Adrenal gland (tissue), 12 donors: ENCODE measurements around the gene EIF2AK3. TPM values are rescaled to one million over a fixed set of nuclear protein-coding genes. Genes with fewer than 3 reads are reported as not detected.

Source experiments
- DNase-seq, 7 donors: peaks; one replicate each; pipeline ENCODE4 v3.0.0-alpha.2; 2019 to 2020
- H3K27ac ChIP-seq, 5 donors: fragments of 200-600 bp; sonication (generic) in 4 of 5; 1 replicate in 3 of 5; 2 replicates in 2 of 5; pipeline versions ENCODE4 v1.5.1 to v1.8.0; 2016 to 2020; ENCODE audit warnings: mild to moderate bottlenecking in 1 of 5
- H3K27me3 ChIP-seq: fragments of 200-600 bp; 2 replicates; pipeline ENCODE4 v1.8.0; 2021
- H3K36me3 ChIP-seq, 2 donors: fragments of 200-600 bp; replicated peaks in 1 of 2; 1 replicate in 1 of 2; 2 replicates in 1 of 2; pipeline versions ENCODE4 v1.5.1 to v1.8.0; 2018 to 2022
- H3K4me1 ChIP-seq, 2 donors: fragments of 200-600 bp; replicated peaks in 1 of 2; 1 replicate in 1 of 2; 2 replicates in 1 of 2; pipeline versions ENCODE4 v1.5.1 to v1.8.0; 2018 to 2021
- H3K4me3 ChIP-seq, 4 donors: fragments of 200-600 bp; sonication (generic) in 3 of 4; one replicate each; pipeline ENCODE4 v1.5.1; 2016 to 2018
- H3K9me3 ChIP-seq, 3 donors: fragments of 200-600 bp; sonication (generic) in 1 of 3; replicated peaks in 1 of 3; 1 replicate in 2 of 3; 2 replicates in 1 of 3; pipeline versions ENCODE4 v1.5.1 to v1.8.0; 2016 to 2021
- POLR2A ChIP-seq, 2 donors: fragments of 450-650 bp; IDR thresholded peaks; one replicate each; pipeline ENCODE4 v1.6.1; 2017; ENCODE audit warnings: antibody characterized with exemption in 2 of 2, mild to moderate bottlenecking in 2 of 2, moderate library complexity in 1 of 2
- WGBS, 4 donors: extraction: QIAGEN DNeasy Blood & Tissue Kit in 2 of 4; methylation state at CpG; one replicate each; pipeline versions ENCODE4 v1.1.5 to v1.1.7; 2013 to 2017; 5-methylcytosine and 5-hydroxymethylcytosine counted together
- intact Hi-C, 2 donors: fragments of 100-400 bp; cut with DNase I; formaldehyde crosslinking; loops; one replicate each; pipeline versions ENCODE4 v1.14.1 to v1.15.0; 2022 to 2023
- polyA plus RNA-seq, 3 donors: library from polyadenylated mRNA; stranded (reverse); fragments of 200-250 nt in 2 of 3; fragments of 350-450 nt in 1 of 3; fragmentation: Illumina TruSeq in 1 of 3; extraction: RNeasy Lipid Tissue Mini Kit (QIAGEN cat#74804) in 1 of 3; gene quantifications; one replicate each; pipeline ENCODE4 v1.2.3, GENCODE V29; 2013 to 2014
- total RNA-seq, 9 donors: library from RNA; depleted of rRNA in 4 of 9; stranded (reverse); fragments of >200 nt in 4 of 9; fragments of 120-200 nt in 1 of 9; fragmentation: NEBNext Ultra II Directional in 1 of 9; extraction: Animal tissue kit (Norgen Biotek cat#: 25700) in 1 of 9; gene quantifications; one replicate each; pipeline versions ENCODE4 v1.1.0 to v1.2.4, GENCODE V29; 2013 to 2023
- TF ChIP-seq, protein P1 (sequence below), 6 experiments: fragments of 450-650 bp in 4 of 6; fragments of 200-600 bp in 2 of 6; sonication (generic) in 1 of 6; IDR thresholded peaks; 1 replicate in 5 of 6; 2 replicates in 1 of 6; pipeline versions ENCODE4 v1.5.1 to v1.8.0; 2016 to 2021; ENCODE audit warnings: antibody characterized with exemption in 6 of 6, mild to moderate bottlenecking in 2 of 6, moderate library complexity in 1 of 6
- donor health status: healthy with polysubstance abuse.
- donor health status: Bipolar disorder and iron deficiency.
- donor health status: DM: yes; HTN: yes; CAD: no.
- donor health status: DM: no; HTN: no; CAD: no.
- donor health status: DM: no; HTN: no; CAD: no.
- donor health status: DM: yes; HTN: yes; CAD: no.

Gene EIF2AK3
- total and polyA plus RNA-seq, 12 donors = 3.6 to 89.6 (median 21.3) TPM

DNA sequence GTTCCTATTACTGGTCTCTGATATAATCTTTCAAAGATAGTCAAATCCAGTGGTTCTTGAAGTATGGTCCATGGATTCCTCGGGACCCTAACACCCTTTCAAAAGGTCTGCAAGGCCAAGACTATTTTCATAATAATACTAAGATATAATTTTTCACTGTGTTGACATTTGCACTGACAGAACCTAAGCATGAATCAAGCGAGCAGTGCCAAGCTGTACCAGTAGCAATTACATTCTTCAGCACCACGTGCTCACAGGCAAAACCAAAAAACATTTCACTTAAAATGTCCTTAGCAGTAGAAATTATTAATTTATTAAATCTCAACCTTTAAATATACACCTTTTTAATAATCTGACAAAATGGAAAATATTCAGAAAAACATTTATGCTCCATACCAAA is 59.1 kb downstream of the EIF2AK3 start:
- TF ChIP-seq, protein P1, sequence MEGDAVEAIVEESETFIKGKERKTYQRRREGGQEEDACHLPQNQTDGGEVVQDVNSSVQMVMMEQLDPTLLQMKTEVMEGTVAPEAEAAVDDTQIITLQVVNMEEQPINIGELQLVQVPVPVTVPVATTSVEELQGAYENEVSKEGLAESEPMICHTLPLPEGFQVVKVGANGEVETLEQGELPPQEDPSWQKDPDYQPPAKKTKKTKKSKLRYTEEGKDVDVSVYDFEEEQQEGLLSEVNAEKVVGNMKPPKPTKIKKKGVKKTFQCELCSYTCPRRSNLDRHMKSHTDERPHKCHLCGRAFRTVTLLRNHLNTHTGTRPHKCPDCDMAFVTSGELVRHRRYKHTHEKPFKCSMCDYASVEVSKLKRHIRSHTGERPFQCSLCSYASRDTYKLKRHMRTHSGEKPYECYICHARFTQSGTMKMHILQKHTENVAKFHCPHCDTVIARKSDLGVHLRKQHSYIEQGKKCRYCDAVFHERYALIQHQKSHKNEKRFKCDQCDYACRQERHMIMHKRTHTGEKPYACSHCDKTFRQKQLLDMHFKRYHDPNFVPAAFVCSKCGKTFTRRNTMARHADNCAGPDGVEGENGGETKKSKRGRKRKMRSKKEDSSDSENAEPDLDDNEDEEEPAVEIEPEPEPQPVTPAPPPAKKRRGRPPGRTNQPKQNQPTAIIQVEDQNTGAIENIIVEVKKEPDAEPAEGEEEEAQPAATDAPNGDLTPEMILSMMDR (IDR thresholded peaks at IDR 0.05) = no peak
- TF ChIP-seq POLR2A (IDR thresholded peaks at IDR 0.05) = no peak
- Histone ChIP-seq H3K27ac (no peak overlapping the region), H3K36me3 (peaks cover 0 to 9% of the 10 kb centered on the region in 2 donors)

DNA sequence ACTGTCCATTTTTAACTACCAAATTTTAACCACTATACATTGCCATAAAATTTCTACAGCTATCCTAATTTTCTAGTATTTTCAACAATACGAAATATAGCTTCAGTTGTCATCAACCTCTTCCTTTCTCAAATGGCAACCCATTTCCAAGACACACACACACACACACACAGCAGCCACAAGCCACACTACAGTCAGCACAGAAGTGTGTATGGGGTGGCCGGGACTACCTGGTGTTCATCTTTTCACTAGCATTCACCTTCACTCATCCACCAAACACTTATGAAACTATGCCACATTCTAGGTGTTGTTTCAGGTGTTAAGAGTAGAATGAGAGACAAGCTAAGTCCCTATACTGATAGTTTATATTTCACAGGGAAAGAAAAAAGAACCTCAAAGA is 62.9 kb downstream of the EIF2AK3 start:
- 90 to 97% (median 92%) methylated on average over 2 of the region's 2 CpGs for WGBS, 4 donors
- intact Hi-C loops = no loop called here

More for the DNA sequence above, 59.1 kb downstream of the EIF2AK3 start:
- intact Hi-C loops = no loop called here
- Histone ChIP-seq H3K4me3 (no peak overlapping the region), H3K27me3 (no peaks in the 10 kb centered on the region), H3K4me1 (no peaks in the 10 kb centered on the region), H3K9me3 (no peaks in the 10 kb centered on the region)
- DNase-seq = no peak
- WGBS, 4 donors = 84 to 91% (median 88%) methylated on average over 3 of the region's 3 CpGs

DNA sequence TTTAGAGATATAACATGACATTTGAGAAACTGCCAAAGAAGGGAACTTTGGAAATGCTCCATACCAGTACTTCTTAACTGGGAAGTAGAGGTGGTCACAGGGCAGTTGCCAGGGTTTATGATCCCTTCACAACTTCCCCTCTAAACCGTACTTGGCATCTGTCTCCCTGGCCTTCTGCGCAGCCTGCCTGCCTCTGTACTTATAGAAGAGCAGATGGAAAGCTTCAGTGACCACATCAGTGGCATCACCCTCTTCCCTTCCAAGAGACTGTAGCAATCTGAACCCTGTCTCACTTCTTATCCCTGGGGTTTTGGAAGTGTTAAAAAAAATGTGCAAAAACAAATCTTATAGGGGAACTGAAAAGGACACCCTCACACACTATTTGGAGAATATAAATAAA is 64.1 kb downstream of the EIF2AK3 start:
- DNase-seq = no peak
- no peaks in the 10 kb centered on the region for H3K9me3 ChIP-seq
- no peaks in the 10 kb centered on the region for H3K4me1 ChIP-seq
- no peaks in the 10 kb centered on the region for H3K27me3 ChIP-seq
- H3K4me3 ChIP-seq = no peak overlapping the region
- H3K36me3 ChIP-seq = peaks cover 0 to 24% of the 10 kb centered on the region in 2 donors
- H3K27ac ChIP-seq = no peak overlapping the region
- 67 to 78% (median 69%) methylated on average over 2 of the region's 2 CpGs for WGBS, 4 donors
- intact Hi-C loops = no loop called here
- TF ChIP-seq, protein P1 (IDR thresholded peaks at IDR 0.05) = no peak
- TF ChIP-seq POLR2A (IDR thresholded peaks at IDR 0.05) = no peak

More for the DNA sequence above, 62.9 kb downstream of the EIF2AK3 start:
- Histone ChIP-seq H3K9me3 (no peaks in the 10 kb centered on the region), H3K27me3 (no peaks in the 10 kb centered on the region), H3K36me3 (peaks cover 0 to 24% of the 10 kb centered on the region in 2 donors), H3K4me1 (no peaks in the 10 kb centered on the region), H3K4me3 (no peak overlapping the region), H3K27ac (no peak overlapping the region)
- no peak for DNase-seq
- no peak for TF ChIP-seq POLR2A (IDR thresholded peaks at IDR 0.05)
- TF ChIP-seq, protein P1 (IDR thresholded peaks at IDR 0.05) = no peak

DNA sequence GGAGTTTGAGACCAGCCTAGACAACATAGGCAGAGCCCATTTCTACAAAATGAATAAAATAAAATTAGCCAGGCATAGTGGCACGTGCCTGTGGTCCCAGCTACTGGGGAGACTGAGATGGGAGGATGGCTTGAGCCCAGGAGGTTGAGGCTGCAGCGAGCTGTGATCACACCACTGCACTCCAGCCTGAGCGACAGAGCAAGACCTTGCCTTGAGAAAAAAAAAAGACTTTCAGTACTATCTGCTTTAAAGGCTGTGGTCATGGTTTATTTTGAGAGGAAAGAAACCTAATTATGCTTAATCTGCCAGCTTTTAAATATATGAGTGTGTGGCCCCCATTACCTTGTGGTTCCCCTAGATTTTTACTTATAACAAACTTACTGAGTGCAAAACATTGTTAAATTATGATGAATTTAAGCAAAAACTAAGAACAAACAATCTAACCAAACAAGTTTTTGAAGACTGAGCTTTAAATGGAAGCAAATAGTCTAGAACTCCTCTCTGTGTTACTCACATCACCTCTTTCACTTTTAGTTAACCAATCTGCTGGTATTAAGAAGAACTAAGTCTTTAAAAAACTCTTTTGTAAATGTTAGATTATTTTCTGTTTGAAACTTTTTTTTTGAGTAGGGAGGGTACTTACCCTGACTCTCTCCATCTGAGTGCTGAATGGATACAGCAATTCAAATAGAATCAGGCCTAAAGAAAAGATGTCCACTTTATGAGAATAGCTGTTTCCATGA is 65.4 kb downstream of the EIF2AK3 start:
- Histone ChIP-seq H3K9me3 (no peaks in the 10 kb centered on the region), H3K4me3 (no peak overlapping the region), H3K36me3 (peaks cover 0 to 32% of the 10 kb centered on the region in 2 donors), H3K4me1 (no peaks in the 10 kb centered on the region), H3K27ac (no peak overlapping the region), H3K27me3 (no peaks in the 10 kb centered on the region)
- intact Hi-C loops = no loop called here
- no peak for DNase-seq
- no peak for TF ChIP-seq POLR2A (IDR thresholded peaks at IDR 0.05)
- TF ChIP-seq, protein P1 (IDR thresholded peaks at IDR 0.05) = no peak
- 90 to 100% (median 95%) methylated on average over 3 of the region's 3 CpGs for WGBS, 4 donors
